Lower lobe of right lung (tissue), 2 donors: Measurements from ENCODE around the gene NRARP. TPM values are rescaled to one million over a fixed set of nuclear protein-coding genes. Genes with fewer than 3 reads are reported as not detected.

Experiments
- ATAC-seq, 2 donors: fragments of 200-7000 bp; cut with Tn5 transposase; one replicate each; pipeline ENCODE4 v1.9.1; 2020 to 2022; ENCODE audit warnings: mild to moderate bottlenecking in 2 of 2, moderate library complexity in 2 of 2
- DNase-seq: peaks from one replicate; pipeline ENCODE4 v3.0.0-alpha.2; 2020
- H3K27ac ChIP-seq: fragments of 200-600 bp; one replicate; pipeline ENCODE4 v1.8.0; 2022
- H3K27me3 ChIP-seq: fragments of 200-600 bp; one replicate; pipeline ENCODE4 v1.8.0; 2022; ENCODE audit warnings: low read depth
- H3K36me3 ChIP-seq: fragments of 200-600 bp; one replicate; pipeline ENCODE4 v1.8.0; 2022; ENCODE audit warnings: mild to moderate bottlenecking
- H3K4me1 ChIP-seq: fragments of 200-600 bp; one replicate; pipeline ENCODE4 v1.8.0; 2022
- H3K4me3 ChIP-seq: fragments of 200-600 bp; one replicate; pipeline ENCODE4 v1.8.0; 2022; ENCODE audit warnings: mild to moderate bottlenecking
- H3K9me3 ChIP-seq: fragments of 200-600 bp; one replicate; pipeline ENCODE4 v1.8.0; 2022
- CTCF ChIP-seq: fragments of 200-600 bp; IDR thresholded peaks from one replicate; pipeline ENCODE4 v1.8.0; 2022; ENCODE audit warnings: antibody characterized with exemption, mild to moderate bottlenecking
- intact Hi-C: fragments of 100-400 bp; cut with DNase I; formaldehyde crosslinking; loops from one replicate; pipeline ENCODE4 v1.11.0; 2022
- total RNA-seq: library from RNA; stranded (reverse); fragmentation: NEBNext Ultra II Directional; extraction: Animal tissue kit (Norgen Biotek cat#: 25700); gene quantifications from one replicate; pipeline ENCODE4 v1.2.1, GENCODE V29; 2021
- donor health status: DM: no; HTN: yes; CAD: no; lungs with severe emphysema.

Gene NRARP
- total RNA-seq, 1 donor from 2014 or later, result 6.5 TPM

- peaks cover 17% of the 10 kb centered on the region for H3K4me1 ChIP-seq
- peaks cover 23% of the 10 kb centered on the region for H3K27me3 ChIP-seq
- H3K36me3 ChIP-seq, result no peaks in the 10 kb centered on the region
- no peak overlapping the region for H3K27ac ChIP-seq
- no peak overlapping the region for H3K4me3 ChIP-seq
- H3K9me3 ChIP-seq, result no peaks in the 10 kb centered on the region
- DNase-seq (no peak), ATAC-seq (no peak)
- intact Hi-C loops, result no loop called here
- no peak for TF ChIP-seq CTCF
Observed at GRCh38 chr9:137313326-137313936, 11.4 kb upstream of the NRARP start.

- intact Hi-C loops, result no loop called here
- DNase-seq (no peak), ATAC-seq (no peak)
- Histone ChIP-seq H3K27ac (no peak overlapping the region), H3K36me3 (no peaks in the 10 kb centered on the region), H3K4me1 (peaks cover 17% of the 10 kb centered on the region), H3K9me3 (no peaks in the 10 kb centered on the region), H3K4me3 (no peak overlapping the region), H3K27me3 (peaks cover 25% of the 10 kb centered on the region)
- TF ChIP-seq CTCF, result no peak
Observed at GRCh38 chr9:137312852-137313325, 10.8 kb upstream of the NRARP start.

GRCh38 chr9:137311986-137312851, 10.1 kb upstream of the NRARP start:
- Histone ChIP-seq H3K27ac (no peak overlapping the region), H3K27me3 (peaks cover 31% of the 10 kb centered on the region), H3K9me3 (no peaks in the 10 kb centered on the region), H3K36me3 (no peaks in the 10 kb centered on the region), H3K4me3 (no peak overlapping the region), H3K4me1 (peaks cover 23% of the 10 kb centered on the region)
- intact Hi-C loops, result no loop called here
- DNase-seq (peak; percentile 45), ATAC-seq (no peak)
- TF ChIP-seq CTCF, result no peak

- Histone ChIP-seq H3K27me3 (peaks cover 25% of the 10 kb centered on the region), H3K36me3 (no peaks in the 10 kb centered on the region), H3K4me1 (peaks cover 23% of the 10 kb centered on the region), H3K9me3 (no peaks in the 10 kb centered on the region), H3K27ac (no peak overlapping the region), H3K4me3 (no peak overlapping the region)
- intact Hi-C loops, result no loop called here
- no peak for TF ChIP-seq CTCF
- peak; percentile 64 for DNase-seq
- peak; percentile 64 to 66 for ATAC-seq
Observed at GRCh38 chr9:137311171-137311985, 9.3 kb upstream of the NRARP start.
